H1 (cell line): Measurements from ENCODE around the gene TNFAIP8L3. TPM values are rescaled to one million over a fixed set of nuclear protein-coding genes. Genes with fewer than 3 reads are reported as not detected.

ENCODE experiments used
- CTCF ChIA-PET: fragments of 300-600 bp; sonication (Branson Sonifier 250); formaldehyde crosslinking; loops from one replicate; lab custom pipeline; 2021; ENCODE audit not compliant: partially characterized antibody; lab: Charles Lee
- POLR2A ChIA-PET: fragments of 300-600 bp; sonication (Branson Sonifier 250); formaldehyde crosslinking; loops from one replicate; lab custom pipeline; 2021; ENCODE audit warnings: inconsistent platforms; ENCODE audit not compliant: partially characterized antibody; lab: Charles Lee
- DNase-seq, 2 experiments: peaks; one replicate each; pipeline versions ENCODE4 v3.0.0 to v3.0.0-alpha.2; 2010 to 2022; ENCODE audit warnings: low spot score in 2 of 2, low read depth in 1 of 2, mixed read lengths in 1 of 2
- FAIRE-seq: peaks from 2 replicates; lab custom pipeline; 2011; peaks lifted over from hg19 to GRCh38; lab: Jason Lieb, UNC
- H2AFZ ChIP-seq: 2 replicates; pipeline ENCODE4 v1.8.1; 2012; ENCODE audit warnings: low read length, inconsistent platforms
- H2AK5ac ChIP-seq: 2 replicates; pipeline ENCODE4 v1.6.1; 2013; ENCODE audit warnings: low read depth, low read length
- H2BK120ac ChIP-seq: replicated peaks from 2 replicates; pipeline ENCODE3; 2013; ENCODE audit warnings: low read depth, low read length, inconsistent platforms
- H2BK12ac ChIP-seq: 2 replicates; pipeline ENCODE4 v1.6.1; 2013; ENCODE audit warnings: low read depth, low read length
- H2BK15ac ChIP-seq: 2 replicates; pipeline ENCODE4 v1.6.1; 2013; ENCODE audit warnings: low read length
- H2BK20ac ChIP-seq: 2 replicates; pipeline ENCODE4 v1.6.1; 2013; ENCODE audit warnings: low read length
- H2BK5ac ChIP-seq: 2 replicates; pipeline ENCODE4 v1.6.1; 2013; ENCODE audit warnings: low read depth, low read length
- H3K14ac ChIP-seq: 2 replicates; pipeline ENCODE4 v1.6.1; 2013; ENCODE audit warnings: inconsistent platforms; ENCODE audit not compliant: insufficient read length
- H3K18ac ChIP-seq: 2 replicates; pipeline ENCODE4 v1.6.1; 2013; ENCODE audit warnings: low read length; ENCODE audit errors: extremely low read depth
- H3K23ac ChIP-seq: 2 replicates; pipeline ENCODE4 v1.6.1; 2013; ENCODE audit warnings: inconsistent platforms; ENCODE audit not compliant: insufficient read length
- H3K23me2 ChIP-seq: 2 replicates; pipeline ENCODE4 v1.6.1; 2013; ENCODE audit warnings: low read depth, low read length
- H3K27ac ChIP-seq: 2 replicates; pipeline ENCODE4 v1.6.1; 2011; ENCODE audit warnings: low read depth, low read length, inconsistent platforms
- H3K27me3 ChIP-seq, 4 experiments: replicated peaks in 1 of 4; 1 replicate in 1 of 4; 2 replicates in 3 of 4; pipeline versions ENCODE4 v1.6.1 to v1.8.1; 2011 to 2013; ENCODE audit warnings: low read length in 3 of 4, mild to moderate bottlenecking in 3 of 4, inconsistent platforms in 2 of 4, mixed read lengths in 2 of 4, moderate library complexity in 1 of 4; ENCODE audit not compliant: control insufficient read depth in 3 of 4, insufficient read depth in 3 of 4; ENCODE audit errors: extremely low read depth in 1 of 4
- H3K36me3 ChIP-seq, 4 experiments: 2 replicates each; pipeline versions ENCODE4 v1.6.1 to v1.8.1; 2011 to 2013; ENCODE audit warnings: mild to moderate bottlenecking in 4 of 4, low read length in 3 of 4, moderate library complexity in 2 of 4, control low read depth in 1 of 4, inconsistent platforms in 1 of 4; ENCODE audit not compliant: insufficient read depth in 4 of 4, control insufficient read depth in 2 of 4
- H3K4ac ChIP-seq: replicated peaks from 2 replicates; pipeline ENCODE3; 2013; ENCODE audit warnings: low read length, low read depth, mixed read lengths, inconsistent platforms; ENCODE audit not compliant: insufficient read length
- H3K4me1 ChIP-seq, 4 experiments: replicated peaks in 1 of 4; 1 replicate in 1 of 4; 2 replicates in 3 of 4; pipeline versions ENCODE4 v1.6.1 to v1.8.1; 2011 to 2013; ENCODE audit warnings: low read length in 3 of 4, inconsistent platforms in 2 of 4, mixed read lengths in 1 of 4; ENCODE audit not compliant: insufficient read depth in 4 of 4, control insufficient read depth in 3 of 4
- H3K4me2 ChIP-seq, 2 experiments: 2 replicates each; pipeline versions ENCODE4 v1.6.1 to v1.8.1; 2011 to 2013; ENCODE audit warnings: low read depth in 2 of 2, low read length in 2 of 2, control low read depth in 1 of 2, inconsistent platforms in 1 of 2, mild to moderate bottlenecking in 1 of 2; ENCODE audit not compliant: insufficient read depth in 1 of 2
- H3K4me3 ChIP-seq, 4 experiments: fragments of 200-600, 300-600 bp in 1 of 4; sonication (generic), shearing (Covaris generic), sonication (Bioruptor Twin) in 1 of 4; 2 replicates each; pipeline versions ENCODE4 v1.5.1 to v1.8.1; 2011 to 2016; ENCODE audit warnings: low read length in 4 of 4, low read depth in 3 of 4, control low read depth in 2 of 4, inconsistent platforms in 2 of 4, mild to moderate bottlenecking in 2 of 4, mixed read lengths in 1 of 4, moderate library complexity in 1 of 4; ENCODE audit not compliant: insufficient read depth in 2 of 4; ENCODE audit errors: extremely low read depth in 1 of 4
- H3K56ac ChIP-seq: replicated peaks from 2 replicates; pipeline ENCODE3; 2013; ENCODE audit warnings: low read depth, mild to moderate bottlenecking, mixed read lengths, low read length, inconsistent platforms; ENCODE audit not compliant: insufficient read length
- H3K79me1 ChIP-seq: 2 replicates; pipeline ENCODE4 v1.6.1; 2013; ENCODE audit warnings: low read depth, low read length, control low read depth
- H3K79me2 ChIP-seq, 2 experiments: 2 replicates each; pipeline versions ENCODE4 v1.6.1 to v1.8.1; 2012 to 2013; ENCODE audit warnings: low read length in 2 of 2, mild to moderate bottlenecking in 2 of 2, inconsistent platforms in 1 of 2; ENCODE audit not compliant: insufficient read depth in 2 of 2, control insufficient read depth in 1 of 2
- H3K9ac ChIP-seq, 4 experiments: replicated peaks in 1 of 4; 1 replicate in 1 of 4; 2 replicates in 3 of 4; pipeline versions ENCODE4 v1.6.1 to v1.8.1; 2011 to 2013; ENCODE audit warnings: low read depth in 3 of 4, low read length in 3 of 4, control low read depth in 2 of 4, mild to moderate bottlenecking in 2 of 4, moderate library complexity in 2 of 4, inconsistent platforms in 1 of 4; ENCODE audit errors: extremely low read depth in 1 of 4
- H3K9me3 ChIP-seq, 2 experiments: 2 replicates each; pipeline versions ENCODE4 v1.6.1 to v1.8.1; 2012 to 2013; ENCODE audit warnings: mild to moderate bottlenecking in 2 of 2, moderate library complexity in 2 of 2, control low read depth in 1 of 2, inconsistent platforms in 1 of 2, low read depth in 1 of 2, low read length in 1 of 2, mixed read lengths in 1 of 2; ENCODE audit not compliant: insufficient read depth in 2 of 2
- H4K20me1 ChIP-seq, 2 experiments: replicated peaks in 1 of 2; 2 replicates each; pipeline versions ENCODE3 to v1.8.1; 2011 to 2013; ENCODE audit warnings: inconsistent platforms in 2 of 2, low read length in 2 of 2, mild to moderate bottlenecking in 1 of 2; ENCODE audit not compliant: insufficient read depth in 2 of 2, control insufficient read depth in 1 of 2
- H4K5ac ChIP-seq: 2 replicates; pipeline ENCODE4 v1.6.1; 2013; ENCODE audit warnings: low read length, low read depth, mixed read lengths, inconsistent platforms; ENCODE audit not compliant: insufficient read length
- H4K8ac ChIP-seq: 2 replicates; pipeline ENCODE4 v1.8.0; 2013; ENCODE audit warnings: mild to moderate bottlenecking, moderate library complexity, low read length, inconsistent platforms; ENCODE audit not compliant: insufficient read depth; ENCODE audit errors: extremely low read depth
- H4K91ac ChIP-seq: replicated peaks from 2 replicates; pipeline ENCODE3; 2013; ENCODE audit warnings: low read length, mixed read lengths, inconsistent platforms; ENCODE audit not compliant: insufficient read length
- CEBPB ChIP-seq: IDR thresholded peaks from 2 replicates; pipeline ENCODE4 v1.6.1; 2012; ENCODE audit warnings: low read depth, low read length
- EZH2 ChIP-seq: fragments of 200-600 bp; sonication (generic); IDR thresholded peaks from 2 replicates; pipeline ENCODE4 v1.7.1; 2012; ENCODE audit warnings: low read depth, mild to moderate bottlenecking, moderate library complexity, low read length, inconsistent platforms; ENCODE audit not compliant: severe bottlenecking
- GABPA ChIP-seq: IDR thresholded peaks from 2 replicates; pipeline ENCODE4 v1.6.1; 2011; ENCODE audit warnings: mild to moderate bottlenecking, low read length, moderate library complexity, borderline replicate concordance; ENCODE audit not compliant: insufficient read depth
- HDAC6 ChIP-seq: IDR thresholded peaks from one replicate; pipeline ENCODE4 v1.7.1; 2012; ENCODE audit warnings: low read depth, mild to moderate bottlenecking, inconsistent platforms, low read length, moderate library complexity
- JUND ChIP-seq: IDR thresholded peaks from 2 replicates; pipeline ENCODE4 v1.6.1; 2011; ENCODE audit warnings: mild to moderate bottlenecking, improper control_type of control experiment, low read length
- MAFK ChIP-seq: IDR thresholded peaks from 2 replicates; pipeline ENCODE4 v1.6.1; 2012; ENCODE audit warnings: low read depth, mild to moderate bottlenecking, improper control_type of control experiment, low read length
- SUZ12 ChIP-seq: fragments of 200-600 bp; sonication (generic); IDR thresholded peaks from 2 replicates; pipeline ENCODE4 v1.6.1; 2012; ENCODE audit warnings: mild to moderate bottlenecking, inconsistent platforms, low read length, moderate library complexity, mixed read lengths
- TBP ChIP-seq: IDR thresholded peaks from 2 replicates; pipeline ENCODE4 v1.6.1; 2011; ENCODE audit warnings: low read depth, low read length, improper control_type of control experiment
- WGBS, 2 experiments: shearing (Covaris generic) in 1 of 2; methylation state at CpG; one replicate each; pipeline versions ENCODE4 v1.1.6 to v1.1.7; 2013 to 2015; ENCODE audit warnings: low lambda C conversion rate in 2 of 2, mixed read lengths in 2 of 2, inconsistent platforms in 1 of 2, low coverage in 1 of 2, missing lambda C conversion rate in 1 of 2; ENCODE audit not compliant: insufficient replicate concordance in 2 of 2, insufficient coverage in 1 of 2, insufficient read length in 1 of 2; ENCODE audit errors: extremely low coverage in 1 of 2, missing lambda C conversion rate in 1 of 2; 5-methylcytosine and 5-hydroxymethylcytosine counted together
- polyA plus RNA-seq, 7 experiments: library from polyadenylated mRNA; depleted of rRNA in 3 of 7; stranded (reverse) in 5 of 7; unstranded in 2 of 7; fragments of >200 nt in 5 of 7; fragments of 200-250 nt in 2 of 7; gene quantifications; 1 replicate in 5 of 7; 2 replicates in 1 of 7; 4 replicates in 1 of 7; pipeline versions ENCODE4 v1.2.1 to v1.2.3, GENCODE V29; 2011 to 2013; ENCODE audit warnings: missing spikeins in 2 of 7, mixed read lengths in 2 of 7
- total RNA-seq: library from RNA; stranded (reverse); fragmentation: NEBNext Ultra II Directional; extraction: Animal tissue kit (Norgen Biotek cat#: 25700); gene quantifications from 2 replicates; pipeline ENCODE4 v1.2.1, GENCODE V29; 2021

The TNFAIP8L3 gene
- total and polyA plus RNA-seq, 2 of the 8 experiments (the other 6 are each of a cell fraction or from before 2014, with no cell fraction given): 0.23 to 0.67 TPM

DNA sequence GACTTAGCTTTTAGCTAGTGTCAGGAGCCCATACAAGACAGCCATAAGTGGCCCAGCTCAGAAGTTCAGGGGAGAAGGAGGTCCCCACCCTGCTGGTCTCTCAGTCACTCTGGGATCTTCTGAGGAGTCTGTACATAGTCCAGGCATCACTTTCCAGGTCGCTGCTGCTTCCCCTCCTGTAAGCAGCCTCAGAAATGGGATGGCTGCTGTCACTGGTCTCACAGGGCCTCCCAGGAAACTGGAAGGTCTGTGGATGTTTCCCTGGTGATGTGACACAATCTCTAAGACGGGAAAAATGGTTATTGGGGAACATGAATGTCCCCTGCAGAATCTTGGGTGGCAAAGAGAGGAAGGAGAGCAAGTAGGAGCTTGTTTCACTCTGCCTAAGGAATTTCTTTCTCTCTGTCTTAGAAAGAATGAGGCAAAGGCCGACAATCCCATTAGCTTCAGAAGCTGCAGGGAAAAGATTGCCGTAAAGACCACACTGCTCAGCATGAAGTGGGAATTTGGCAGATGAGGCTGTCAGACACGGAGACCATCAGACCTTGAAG lies 43.2 kb upstream of the TNFAIP8L3 start:
- Histone ChIP-seq H2BK12ac (no peak overlapping the region), H3K23me2 (no peaks in the 10 kb centered on the region), H4K20me1 (peaks cover 0 to 2% of the 10 kb centered on the region in 2 experiments), H2BK15ac (no peak overlapping the region), H3K4me2 (no peak overlapping the region), H3K18ac (no peak overlapping the region), H3K23ac (no peak overlapping the region), H2BK5ac (no peak overlapping the region), H3K56ac (no peak overlapping the region), H2AFZ (no peak overlapping the region), H3K9ac (no peak overlapping the region), H3K9me3 (no peaks in the 10 kb centered on the region), H3K36me3 (no peaks in the 10 kb centered on the region), H4K91ac (no peak overlapping the region), H3K4ac (no peak overlapping the region), H3K4me1 (no peaks in the 10 kb centered on the region), H3K27me3 (no peaks in the 10 kb centered on the region), H2BK20ac (no peak overlapping the region), H3K79me1 (no peaks in the 10 kb centered on the region), H3K4me3 (no peak overlapping the region), H4K5ac (no peak overlapping the region), H3K14ac (no peak overlapping the region), H4K8ac (no peak overlapping the region), H3K79me2 (no peaks in the 10 kb centered on the region), H2BK120ac (no peak overlapping the region), H2AK5ac (no peak overlapping the region), H3K27ac (no peak overlapping the region)
- no peak for DNase-seq
- FAIRE-seq: no peak
- WGBS, 2 experiments: 83% methylated on average over 5 of the region's 5 CpGs; no CpG with 5 or more reads in 1 of the 2 experiments
- POLR2A ChIA-PET: interaction anchor here (1.3 kb wide), 1 partner anchor 10 kb away, joined by 3 read pairs; no protein-coding TSS in a partner anchor
- no peak for TF ChIP-seq CEBPB
- no peak for TF ChIP-seq MAFK
- no peak for TF ChIP-seq GABPA
- no peak for TF ChIP-seq HDAC6
- no peak for TF ChIP-seq EZH2
- no peak for TF ChIP-seq SUZ12
- no peak for TF ChIP-seq JUND
- TF ChIP-seq TBP: no peak
- CTCF ChIA-PET: interaction anchor here (0.6 to 7.6 kb wide), 6 partner anchors 16 to 495 kb away, joined by 3 to 71 read pairs (median 4); no protein-coding TSS in a partner anchor
